HL-60 (cell line): ENCODE results near the gene OCEL1.

Experiments used
- DNase-seq, 2 experiments: peaks; one replicate each; pipeline ENCODE4 v3.0.0-alpha.2; 2010 to 2020; ENCODE audit warnings: low read depth in 1 of 2, low spot score in 1 of 2
- H3K27ac ChIP-seq: fragments of 250-450 bp; sonication (Bioruptor Pico); replicated peaks from 2 replicates; pipeline ENCODE4 v1.5.1; 2020; ENCODE audit warnings: mild to moderate bottlenecking, moderate library complexity
- H3K27me3 ChIP-seq: fragments of 250-450 bp; sonication (Bioruptor Pico); 2 replicates; pipeline ENCODE4 v1.5.1; 2021; ENCODE audit warnings: mild to moderate bottlenecking, moderate library complexity; ENCODE audit not compliant: insufficient read depth, poor library complexity, severe bottlenecking
- H3K4me3 ChIP-seq: replicated peaks from 2 replicates; pipeline ENCODE4 v1.5.1; 2011; ENCODE audit warnings: mild to moderate bottlenecking, control low read depth, low read length; ENCODE audit not compliant: insufficient read depth
- GABPA ChIP-seq: IDR thresholded peaks from 2 replicates; pipeline ENCODE4 v1.6.1; 2012; ENCODE audit warnings: low read depth
- POLR2AphosphoS5 ChIP-seq: IDR thresholded peaks from 2 replicates; pipeline ENCODE4 v1.6.1; 2012; ENCODE audit warnings: low read depth
- SPI1 ChIP-seq: IDR thresholded peaks from 2 replicates; pipeline ENCODE4 v1.6.1; 2012; ENCODE audit warnings: low read depth, mild to moderate bottlenecking, borderline replicate concordance
- TF ChIP-seq, protein P1 (sequence below): IDR thresholded peaks from one replicate; pipeline ENCODE4 v1.5.1; 2011; ENCODE audit warnings: low read length, control low read depth, inconsistent platforms; ENCODE audit not compliant: insufficient read depth
- TF ChIP-seq, protein P2 (sequence below): IDR thresholded peaks from 2 replicates; pipeline ENCODE4 v1.6.1; 2012; ENCODE audit warnings: low read depth; ENCODE audit not compliant: insufficient replicate concordance

The OCEL1 gene

GRCh38 chr19:17259118-17259780 lies 33.2 kb downstream of the OCEL1 start:
- no peak overlapping the region for H3K27ac ChIP-seq
- TF ChIP-seq SPI1 (no peak), POLR2AphosphoS5 (no peak), GABPA (no peak)
- TF ChIP-seq, protein P1, sequence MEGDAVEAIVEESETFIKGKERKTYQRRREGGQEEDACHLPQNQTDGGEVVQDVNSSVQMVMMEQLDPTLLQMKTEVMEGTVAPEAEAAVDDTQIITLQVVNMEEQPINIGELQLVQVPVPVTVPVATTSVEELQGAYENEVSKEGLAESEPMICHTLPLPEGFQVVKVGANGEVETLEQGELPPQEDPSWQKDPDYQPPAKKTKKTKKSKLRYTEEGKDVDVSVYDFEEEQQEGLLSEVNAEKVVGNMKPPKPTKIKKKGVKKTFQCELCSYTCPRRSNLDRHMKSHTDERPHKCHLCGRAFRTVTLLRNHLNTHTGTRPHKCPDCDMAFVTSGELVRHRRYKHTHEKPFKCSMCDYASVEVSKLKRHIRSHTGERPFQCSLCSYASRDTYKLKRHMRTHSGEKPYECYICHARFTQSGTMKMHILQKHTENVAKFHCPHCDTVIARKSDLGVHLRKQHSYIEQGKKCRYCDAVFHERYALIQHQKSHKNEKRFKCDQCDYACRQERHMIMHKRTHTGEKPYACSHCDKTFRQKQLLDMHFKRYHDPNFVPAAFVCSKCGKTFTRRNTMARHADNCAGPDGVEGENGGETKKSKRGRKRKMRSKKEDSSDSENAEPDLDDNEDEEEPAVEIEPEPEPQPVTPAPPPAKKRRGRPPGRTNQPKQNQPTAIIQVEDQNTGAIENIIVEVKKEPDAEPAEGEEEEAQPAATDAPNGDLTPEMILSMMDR = no peak
- TF ChIP-seq, protein P2, sequence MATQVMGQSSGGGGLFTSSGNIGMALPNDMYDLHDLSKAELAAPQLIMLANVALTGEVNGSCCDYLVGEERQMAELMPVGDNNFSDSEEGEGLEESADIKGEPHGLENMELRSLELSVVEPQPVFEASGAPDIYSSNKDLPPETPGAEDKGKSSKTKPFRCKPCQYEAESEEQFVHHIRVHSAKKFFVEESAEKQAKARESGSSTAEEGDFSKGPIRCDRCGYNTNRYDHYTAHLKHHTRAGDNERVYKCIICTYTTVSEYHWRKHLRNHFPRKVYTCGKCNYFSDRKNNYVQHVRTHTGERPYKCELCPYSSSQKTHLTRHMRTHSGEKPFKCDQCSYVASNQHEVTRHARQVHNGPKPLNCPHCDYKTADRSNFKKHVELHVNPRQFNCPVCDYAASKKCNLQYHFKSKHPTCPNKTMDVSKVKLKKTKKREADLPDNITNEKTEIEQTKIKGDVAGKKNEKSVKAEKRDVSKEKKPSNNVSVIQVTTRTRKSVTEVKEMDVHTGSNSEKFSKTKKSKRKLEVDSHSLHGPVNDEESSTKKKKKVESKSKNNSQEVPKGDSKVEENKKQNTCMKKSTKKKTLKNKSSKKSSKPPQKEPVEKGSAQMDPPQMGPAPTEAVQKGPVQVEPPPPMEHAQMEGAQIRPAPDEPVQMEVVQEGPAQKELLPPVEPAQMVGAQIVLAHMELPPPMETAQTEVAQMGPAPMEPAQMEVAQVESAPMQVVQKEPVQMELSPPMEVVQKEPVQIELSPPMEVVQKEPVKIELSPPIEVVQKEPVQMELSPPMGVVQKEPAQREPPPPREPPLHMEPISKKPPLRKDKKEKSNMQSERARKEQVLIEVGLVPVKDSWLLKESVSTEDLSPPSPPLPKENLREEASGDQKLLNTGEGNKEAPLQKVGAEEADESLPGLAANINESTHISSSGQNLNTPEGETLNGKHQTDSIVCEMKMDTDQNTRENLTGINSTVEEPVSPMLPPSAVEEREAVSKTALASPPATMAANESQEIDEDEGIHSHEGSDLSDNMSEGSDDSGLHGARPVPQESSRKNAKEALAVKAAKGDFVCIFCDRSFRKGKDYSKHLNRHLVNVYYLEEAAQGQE = no peak
- no peak overlapping the region for H3K4me3 ChIP-seq
- DNase-seq = no peak
- no peaks in the 10 kb centered on the region for H3K27me3 ChIP-seq

DNA sequence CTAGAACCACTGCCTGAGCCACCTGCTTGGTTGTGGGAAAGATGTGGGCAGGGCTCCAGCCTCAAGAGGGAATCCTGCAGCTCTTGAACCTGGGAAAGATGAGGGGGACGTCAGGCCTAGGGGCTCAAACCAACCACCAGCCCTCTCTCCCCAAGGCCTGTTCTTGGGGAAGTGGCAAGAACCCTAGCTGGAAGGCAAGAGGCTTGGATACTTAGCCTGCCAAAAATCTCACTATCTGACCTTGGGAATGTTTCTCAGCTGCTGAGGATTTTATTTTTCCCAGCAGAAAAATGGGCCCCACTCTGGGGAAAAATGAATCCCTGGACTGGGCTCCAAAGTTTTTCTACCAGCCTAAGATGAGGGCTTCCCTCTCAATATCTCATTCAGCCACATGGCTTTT lies 33.9 kb downstream of the OCEL1 start:
- Histone ChIP-seq H3K27me3 (no peaks in the 10 kb centered on the region), H3K27ac (no peak overlapping the region), H3K4me3 (no peak overlapping the region)
- DNase-seq = no peak
- TF ChIP-seq GABPA (no peak), SPI1 (no peak), POLR2AphosphoS5 (no peak)
- TF ChIP-seq, protein P2 = no peak
- TF ChIP-seq, protein P1 = no peak

- no peak overlapping the region for H3K27ac ChIP-seq
- DNase-seq = peak in 1 of 2 experiments; percentile 91
- no peak overlapping the region for H3K4me3 ChIP-seq
- H3K27me3 ChIP-seq = no peaks in the 10 kb centered on the region
- TF ChIP-seq, protein P1 = peak; percentile 93
- no peak for TF ChIP-seq SPI1
These were observed 34.9 kb downstream of the OCEL1 start for GRCh38 chr19:17260842-17261325.

DNA sequence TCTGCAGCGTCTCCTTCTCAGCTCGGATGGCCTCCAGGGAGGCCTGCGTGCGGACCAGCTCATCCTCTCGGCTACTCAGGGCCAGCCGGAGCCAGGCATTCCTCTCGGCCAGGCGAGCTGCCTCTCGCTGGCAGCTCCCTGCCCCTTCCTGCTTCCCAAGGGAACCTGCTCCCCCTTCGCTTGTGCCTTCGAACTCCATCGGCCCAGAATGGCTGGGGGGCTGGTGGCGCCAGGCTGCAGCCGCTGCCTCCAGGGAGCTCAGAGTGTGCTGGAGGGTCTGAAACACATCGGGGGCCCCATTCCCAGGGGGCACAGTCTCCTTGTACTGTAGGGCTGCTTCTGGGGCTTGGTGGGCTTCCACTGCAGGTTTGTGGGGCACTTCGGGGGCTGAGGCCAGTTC lies 36.5 kb downstream of the OCEL1 start:
- no peaks in the 10 kb centered on the region for H3K27me3 ChIP-seq
- DNase-seq = no peak
- H3K4me3 ChIP-seq = no peak overlapping the region
- TF ChIP-seq SPI1 = no peak
- TF ChIP-seq, protein P1 = no peak
- TF ChIP-seq, protein P2 = no peak
- no peak for TF ChIP-seq GABPA
- no peak overlapping the region for H3K27ac ChIP-seq
